Common myeloid progenitor, CD34-positive (primary cell): Measurements from ENCODE around the gene CNIH4.
"Not testable (repeated sequence)": the region's sequence is repeated elsewhere in the genome, so short reads cannot be mapped to it uniquely, and the experiment has no call there.

Experiments
- CTCF ChIA-PET: fragments of 350-600 bp; sonication (Branson Sonifier 250); formaldehyde crosslinking; loops from one replicate; lab custom pipeline; 2021; ENCODE audit warnings: antibody characterized with exemption; lab: Charles Lee
- POLR2A ChIA-PET: fragments of 350-600 bp; sonication (Branson Sonifier 250); formaldehyde crosslinking; loops from one replicate; lab custom pipeline; 2021; ENCODE audit warnings: antibody characterized with exemption; lab: Charles Lee
- DNase-seq, 3 donors: peaks; one replicate each; pipeline versions ENCODE4 v3.0.0 to v3.0.0-alpha.2; 2013
- H3K27ac ChIP-seq, 2 experiments: 1 replicate in 1 of 2; 2 replicates in 1 of 2; pipeline ENCODE4 v1.7.0; 2013; ENCODE audit warnings: inconsistent platforms in 2 of 2, low read length in 2 of 2, mild to moderate bottlenecking in 2 of 2, low read depth in 1 of 2, moderate library complexity in 1 of 2; ENCODE audit not compliant: severe bottlenecking in 2 of 2, insufficient read depth in 1 of 2, poor library complexity in 1 of 2
- H3K27me3 ChIP-seq, 5 experiments: replicated peaks in 2 of 5; 1 replicate in 3 of 5; 2 replicates in 2 of 5; pipeline versions ENCODE4 v1.6.1 to v1.7.0; 2013; ENCODE audit warnings: low read length in 4 of 5, mild to moderate bottlenecking in 2 of 5, moderate library complexity in 2 of 5, inconsistent platforms in 1 of 5; ENCODE audit not compliant: insufficient read depth in 5 of 5, control insufficient read depth in 4 of 5
- H3K36me3 ChIP-seq, 4 experiments: 1 replicate in 2 of 4; 2 replicates in 2 of 4; pipeline versions ENCODE4 v1.6.1 to v1.7.0; 2013; ENCODE audit warnings: low read length in 3 of 4, control low read depth in 1 of 4, mild to moderate bottlenecking in 1 of 4; ENCODE audit not compliant: control insufficient read depth in 4 of 4, insufficient read depth in 4 of 4
- H3K4me1 ChIP-seq, 4 experiments: 1 replicate in 3 of 4; 2 replicates in 1 of 4; pipeline versions ENCODE4 v1.6.1 to v1.7.1; 2013; ENCODE audit warnings: low read length in 3 of 4, mild to moderate bottlenecking in 3 of 4, control low read depth in 1 of 4, inconsistent platforms in 1 of 4, moderate library complexity in 1 of 4; ENCODE audit not compliant: control insufficient read depth in 4 of 4, insufficient read depth in 4 of 4; ENCODE audit errors: control extremely low read depth in 1 of 4
- H3K4me3 ChIP-seq, 7 experiments: 1 replicate in 4 of 7; 2 replicates in 3 of 7; pipeline versions ENCODE4 v1.5.1 to v1.7.0; 2013; ENCODE audit warnings: mild to moderate bottlenecking in 7 of 7, low read length in 6 of 7, moderate library complexity in 6 of 7, inconsistent platforms in 2 of 7, low read depth in 2 of 7, control low read depth in 1 of 7; ENCODE audit not compliant: insufficient read depth in 4 of 7, control insufficient read depth in 1 of 7; ENCODE audit errors: extremely low read depth in 1 of 7
- H3K9me3 ChIP-seq, 5 experiments: 1 replicate in 4 of 5; 2 replicates in 1 of 5; pipeline versions ENCODE4 v1.6.1 to v1.7.1; 2013; ENCODE audit warnings: low read length in 4 of 5, mild to moderate bottlenecking in 2 of 5, inconsistent platforms in 1 of 5, low read depth in 1 of 5, moderate library complexity in 1 of 5; ENCODE audit not compliant: control insufficient read depth in 4 of 5, insufficient read depth in 2 of 5; ENCODE audit errors: control extremely low read depth in 1 of 5
- WGBS: methylation state at CpG from one replicate; pipeline ENCODE4 v1.1.5; 2013; ENCODE audit not compliant: insufficient coverage; 5-methylcytosine and 5-hydroxymethylcytosine counted together

The CNIH4 gene

GRCh38 chr1:224343679-224344078 is 13.0 kb upstream of the CNIH4 start:
- Histone ChIP-seq H3K27me3 (peaks cover 2 to 12% (median 4%) of the 10 kb centered on the region in 5 experiments), H3K27ac (no peak overlapping the region), H3K36me3 (no peaks in the 10 kb centered on the region), H3K9me3 (peaks cover 1 to 31% (median 10%) of the 10 kb centered on the region in 5 experiments), H3K4me3 (no peak overlapping the region), H3K4me1 (peaks cover 0 to 7% (median 6%) of the 10 kb centered on the region in 4 experiments)
- peak; percentile 13 to 48 (median 35) for DNase-seq
- ChIA-PET POLR2A (no interaction called here), CTCF (interaction anchor here (1.3 kb wide), 1 partner anchor 10 kb away, joined by 3 read pairs; no protein-coding TSS in a partner anchor)
- 62% methylated on average over 3 of the region's 3 CpGs for WGBS

DNA sequence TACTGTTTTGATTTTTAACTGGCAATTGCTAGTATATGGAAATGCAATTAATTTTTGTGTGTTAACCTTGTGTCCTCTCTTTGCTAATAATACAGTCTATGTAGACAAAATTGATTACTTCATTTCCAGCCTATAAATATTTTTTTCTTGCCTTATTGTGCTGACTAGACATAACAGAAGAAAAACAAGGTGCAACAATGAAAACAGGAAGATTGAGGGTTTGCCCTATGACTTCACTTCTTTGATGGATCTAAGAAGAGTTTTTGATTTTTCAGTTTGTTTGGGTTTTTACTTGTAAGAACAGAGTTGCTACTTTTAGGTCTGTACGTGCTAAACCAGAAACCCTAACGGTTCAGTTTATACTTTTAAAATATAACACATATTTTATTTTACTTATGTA is 8.5 kb upstream of the CNIH4 start:
- Histone ChIP-seq H3K36me3 (no peaks in the 10 kb centered on the region), H3K9me3 (peaks cover 0 to 19% (median 9%) of the 10 kb centered on the region in 5 experiments), H3K27ac (no peak overlapping the region), H3K27me3 (no peaks in the 10 kb centered on the region), H3K4me3 (no peak overlapping the region), H3K4me1 (no peaks in the 10 kb centered on the region)
- no peak for DNase-seq
- ChIA-PET POLR2A (no interaction called here), CTCF (no interaction called here)
- no CpG with 5 or more reads among the region's 2 CpGs for WGBS

DNA sequence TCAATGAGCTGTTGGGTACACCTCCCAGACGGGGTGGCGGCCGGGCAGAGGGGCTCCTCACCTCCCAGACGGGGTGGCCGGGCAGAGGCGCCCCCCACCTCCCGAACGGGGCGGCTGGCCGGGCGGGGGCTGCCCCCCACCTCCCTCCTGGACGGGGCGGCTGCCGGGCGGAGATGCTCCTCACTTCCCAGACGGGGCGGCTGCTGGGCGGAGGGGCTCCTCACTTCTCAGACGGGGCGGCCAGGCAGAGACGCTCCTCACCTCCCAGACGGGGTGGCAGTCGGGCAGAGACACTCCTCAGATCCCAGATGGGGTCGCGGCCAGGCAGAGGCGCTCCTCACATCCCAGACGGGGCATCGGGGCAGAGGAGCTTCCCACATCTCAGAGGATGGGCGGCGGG is 7.0 kb upstream of the CNIH4 start:
- H3K4me1 ChIP-seq, DNase-seq, CTCF ChIA-PET, H3K36me3 ChIP-seq, POLR2A ChIA-PET, H3K4me3 ChIP-seq, H3K27ac ChIP-seq, H3K9me3 ChIP-seq, H3K27me3 ChIP-seq: not testable (repeated sequence)
- over 99% methylated on average over 18 of the region's 30 CpGs for WGBS

GRCh38 chr1:224352436-224353085 is 4.1 kb upstream of the CNIH4 start:
- H3K4me1 ChIP-seq, H3K27me3 ChIP-seq, DNase-seq, H3K27ac ChIP-seq, H3K36me3 ChIP-seq, POLR2A ChIA-PET, H3K4me3 ChIP-seq, H3K9me3 ChIP-seq: not testable (repeated sequence)
- WGBS, result 96% methylated on average over 34 of the region's 49 CpGs
- CTCF ChIA-PET, result interaction anchor here (0.9 to 1.4 kb wide), 3 partner anchors 14 to 204 kb away, joined by 3 read pairs; no protein-coding TSS in a partner anchor

GRCh38 chr1:224353975-224354925 is 2.4 kb upstream of the CNIH4 start:
- 100% methylated on average over 2 of the region's 5 CpGs for WGBS
- ChIA-PET POLR2A (no interaction called here), CTCF (interaction anchor here (1.1 to 1.4 kb wide), 3 partner anchors 11 to 104 kb away, joined by 3 read pairs; no protein-coding TSS in a partner anchor)
- H3K27me3 ChIP-seq, result no peaks in the 10 kb centered on the region
- no peaks in the 10 kb centered on the region for H3K36me3 ChIP-seq
- peaks cover 6 to 16% (median 11%) of the 10 kb centered on the region in 4 experiments for H3K4me1 ChIP-seq
- no peak overlapping the region for H3K27ac ChIP-seq
- H3K4me3 ChIP-seq, result no peak overlapping the region
- H3K9me3 ChIP-seq, result no peaks in the 10 kb centered on the region
- no peak for DNase-seq

GRCh38 chr1:224357626-224358124 is 996 bp downstream of the CNIH4 start:
- Histone ChIP-seq H3K27ac (peak overlapping the region in 1 of 2 experiments; percentile 64), H3K4me1 (peaks cover 6 to 16% (median 11%) of the 10 kb centered on the region in 4 experiments), H3K27me3 (no peaks in the 10 kb centered on the region), H3K9me3 (no peaks in the 10 kb centered on the region), H3K36me3 (peaks cover 0 to 6% (median 0%) of the 10 kb centered on the region in 4 experiments), H3K4me3 (peak overlapping the region in 6 of 7 experiments; percentile 80 to 95 (median 90))
- ChIA-PET POLR2A (interaction anchor here (0.9 kb wide), 1 partner anchor 11 kb away, joined by 3 read pairs; no protein-coding TSS in a partner anchor), CTCF (interaction anchor here (0.5 to 2.4 kb wide), 5 partner anchors 19 to 1768 kb away, joined by 3 to 7 read pairs (median 3); no protein-coding TSS in a partner anchor)
- DNase-seq, result peak; percentile 16 to 64 (median 63)
- WGBS, result 54% methylated on average over 6 of the region's 9 CpGs
